Endothelial cell of umbilical vein (primary cell): ENCODE data around the gene VPS41. TPM values are rescaled to one million over a fixed set of nuclear protein-coding genes. Genes with fewer than 3 reads are reported as not detected.
A peak's percentile ranks its signal among the peaks of the same experiment; 100 is the strongest.

Source experiments
- BruUV-seq: library from RNA; stranded (reverse); fragments of 400-500 nt; replicated peaks from 2 replicates; lab custom pipeline; 2021; lab: Mats Ljungman, UMichigan
- CTCF ChIA-PET: fragments of 300-600, 350-600 bp; sonication (Branson Sonifier 250); formaldehyde crosslinking; loops from one replicate; lab custom pipeline; 2021; ENCODE audit warnings: antibody characterized with exemption, inconsistent platforms; lab: Charles Lee
- POLR2A ChIA-PET: fragments of 300-600, 350-600 bp; sonication (Branson Sonifier 250); formaldehyde crosslinking; loops from one replicate; lab custom pipeline; 2021; ENCODE audit warnings: antibody characterized with exemption, inconsistent platforms; lab: Charles Lee
- DNase-seq: peaks from one replicate; pipeline ENCODE4 v3.0.0-alpha.2; 2011; ENCODE audit warnings: low read depth, low spot score
- FAIRE-seq: peaks from 2 replicates; lab custom pipeline; 2011; peaks lifted over from hg19 to GRCh38; lab: Jason Lieb, UNC
- H2AFZ ChIP-seq: 2 replicates; pipeline ENCODE4 v1.6.0; 2012; ENCODE audit warnings: low read depth, low read length, control low read depth, inconsistent platforms
- H3K27ac ChIP-seq: 2 replicates; pipeline ENCODE4 v1.5.1; 2011; ENCODE audit warnings: low read depth, mild to moderate bottlenecking, control low read depth, low read length, moderate library complexity; ENCODE audit not compliant: insufficient read depth
- H3K27me3 ChIP-seq, 2 experiments: 2 replicates each; pipeline versions ENCODE4 v1.6.0 to v1.6.1; 2011; ENCODE audit warnings: low read length in 2 of 2, mixed read lengths in 1 of 2; ENCODE audit not compliant: control insufficient read depth in 2 of 2, insufficient read depth in 2 of 2
- H3K36me3 ChIP-seq, 2 experiments: 2 replicates in 1 of 2; 3 replicates in 1 of 2; pipeline ENCODE4 v1.5.1; 2011; ENCODE audit warnings: low read length in 2 of 2, mild to moderate bottlenecking in 1 of 2, moderate library complexity in 1 of 2; ENCODE audit not compliant: control insufficient read depth in 2 of 2, insufficient read depth in 2 of 2; ENCODE audit errors: extremely low read depth in 1 of 2
- H3K4me1 ChIP-seq: 3 replicates; pipeline ENCODE4 v1.5.1; 2011; ENCODE audit warnings: mild to moderate bottlenecking, low read length; ENCODE audit not compliant: control insufficient read depth, insufficient read depth; ENCODE audit errors: extremely low read depth
- H3K4me2 ChIP-seq: 2 replicates; pipeline ENCODE4 v1.6.1; 2011; ENCODE audit warnings: low read length, control low read depth, mixed read lengths; ENCODE audit not compliant: insufficient read depth
- H3K4me3 ChIP-seq, 3 experiments: fragments of 200-600 bp in 1 of 3; sonication (generic), shearing (Covaris generic) in 1 of 3; replicated peaks in 1 of 3; 2 replicates each; pipeline ENCODE4 v1.5.1; 2011 to 2016; ENCODE audit warnings: control low read depth in 3 of 3, low read length in 3 of 3, mild to moderate bottlenecking in 2 of 3, inconsistent platforms in 1 of 3, low read depth in 1 of 3, moderate library complexity in 1 of 3; ENCODE audit not compliant: insufficient read depth in 1 of 3
- H3K79me2 ChIP-seq: 2 replicates; pipeline ENCODE4 v1.6.0; 2012; ENCODE audit warnings: low read length, inconsistent platforms; ENCODE audit not compliant: control insufficient read depth, insufficient read depth
- H3K9ac ChIP-seq: replicated peaks from 2 replicates; pipeline ENCODE3; 2011; ENCODE audit warnings: low read length, control low read depth; ENCODE audit not compliant: insufficient read depth; ENCODE audit errors: extremely low read depth
- H3K9me1 ChIP-seq: replicated peaks from 3 replicates; pipeline ENCODE4 v1.6.0; 2011; ENCODE audit warnings: mild to moderate bottlenecking, low read length; ENCODE audit not compliant: control insufficient read depth, insufficient read depth; ENCODE audit errors: extremely low read depth
- H3K9me3 ChIP-seq: replicated peaks from 2 replicates; pipeline ENCODE4 v1.5.1; 2012; ENCODE audit warnings: low read length, inconsistent platforms; ENCODE audit not compliant: control insufficient read depth, insufficient read depth
- H4K20me1 ChIP-seq: replicated peaks from 2 replicates; pipeline ENCODE3; 2011; ENCODE audit warnings: mild to moderate bottlenecking, low read length; ENCODE audit not compliant: control insufficient read depth, insufficient read depth; ENCODE audit errors: extremely low read depth
- EZH2 ChIP-seq: IDR thresholded peaks from 2 replicates; pipeline ENCODE4 v1.6.1; 2012; ENCODE audit warnings: borderline replicate concordance, low read depth, mild to moderate bottlenecking, moderate library complexity, low read length, inconsistent platforms; ENCODE audit not compliant: severe bottlenecking
- FOS ChIP-seq: IDR thresholded peaks from 2 replicates; pipeline ENCODE4 v1.6.1; 2011; ENCODE audit warnings: mild to moderate bottlenecking, low read length, moderate library complexity, borderline replicate concordance; ENCODE audit not compliant: insufficient read depth
- GATA2 ChIP-seq: IDR thresholded peaks from 2 replicates; pipeline ENCODE4 v1.7.0; 2011; ENCODE audit warnings: low read depth, mild to moderate bottlenecking, moderate library complexity, mixed read lengths, low read length; ENCODE audit not compliant: insufficient read length, insufficient read depth
- JUN ChIP-seq: IDR thresholded peaks from 2 replicates; pipeline ENCODE4 v1.6.1; 2011; ENCODE audit warnings: borderline replicate concordance, low read depth; ENCODE audit not compliant: insufficient read length, insufficient read depth
- MYC ChIP-seq: IDR thresholded peaks from one replicate; pipeline ENCODE4 v1.6.1; 2011; ENCODE audit warnings: mild to moderate bottlenecking, low read depth, low read length
- POLR2A ChIP-seq: IDR thresholded peaks from 2 replicates; pipeline ENCODE4 v1.6.1; 2012; ENCODE audit warnings: low read depth, mild to moderate bottlenecking, control low read depth, low read length
- POLR2AphosphoS5 ChIP-seq: IDR thresholded peaks from 2 replicates; pipeline ENCODE4 v1.6.1; 2012; ENCODE audit warnings: low read depth, mild to moderate bottlenecking, control low read depth, low read length, moderate library complexity; ENCODE audit not compliant: insufficient read depth
- dilution Hi-C: fragments of 300-500 bp; cut with MboI; formaldehyde crosslinking; loops from one replicate; pipeline ENCODE4 v1.15.0; 2019; ENCODE audit warnings: low sequenced_read_pairs; ENCODE audit not compliant: extremely low pct_ligation_motif_present
- intact Hi-C: fragments of 100-400 bp; cut with micrococcal nuclease; formaldehyde crosslinking; loops from one replicate; pipeline ENCODE4 v1.10.0; 2022
- polyA plus RNA-seq, 4 experiments: library from polyadenylated mRNA; depleted of rRNA in 3 of 4; stranded (reverse) in 3 of 4; unstranded in 1 of 4; fragments of >200 nt; gene quantifications; 2 replicates each; pipeline versions ENCODE4 v1.2.1 to v1.2.3, GENCODE V29; 2011 to 2012; ENCODE audit warnings: missing spikeins in 1 of 4
- total RNA-seq: library from RNA; stranded (reverse); gene quantifications from 2 replicates; pipeline ENCODE4 v1.2.3, GENCODE V29; 2021
- TF ChIP-seq, protein P1 (sequence below): IDR thresholded peaks from 2 replicates; pipeline ENCODE4 v1.6.1; 2011; ENCODE audit not compliant: insufficient read depth, insufficient read length
- TF ChIP-seq, protein P2 (sequence below), 2 donors: IDR thresholded peaks; 1 replicate in 1 of 2; 2 replicates in 1 of 2; pipeline ENCODE4 v1.5.1; 2011; ENCODE audit warnings: low read length in 2 of 2, mild to moderate bottlenecking in 2 of 2, moderate library complexity in 2 of 2, control low read depth in 1 of 2, inconsistent platforms in 1 of 2, low read depth in 1 of 2; ENCODE audit not compliant: insufficient read depth in 1 of 2; ENCODE audit errors: extremely low read depth in 1 of 2

Gene VPS41
- total and polyA plus RNA-seq, 2 donors (not counting 3 experiments of a cell fraction or from before 2014, with no cell fraction given): 14.3 to 79.8 TPM

DNA sequence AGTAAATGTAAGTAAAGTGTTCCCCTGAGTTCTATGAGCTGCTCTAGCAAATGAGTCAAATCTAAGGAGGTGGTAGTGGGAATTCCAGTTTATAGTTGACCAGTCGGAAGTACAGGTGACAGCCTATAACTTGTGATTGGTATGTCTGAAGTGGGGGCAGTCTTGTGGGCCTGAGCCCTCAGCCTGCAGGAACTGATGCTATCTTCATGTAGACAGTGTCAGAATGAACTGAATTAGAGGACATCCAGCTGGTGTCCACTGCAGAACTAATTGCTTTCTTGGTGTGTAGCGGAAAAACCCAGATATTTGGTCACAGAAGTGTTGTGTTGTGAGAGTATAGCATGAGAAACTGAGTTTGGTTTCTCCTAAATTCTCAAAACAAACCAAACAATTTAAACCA, 150.0 kb downstream of the VPS41 start:
- Histone ChIP-seq H4K20me1 (no peaks in the 10 kb centered on the region), H3K4me3 (no peak overlapping the region), H3K4me1 (peaks cover 4% of the 10 kb centered on the region), H3K9me3 (no peaks in the 10 kb centered on the region), H3K79me2 (no peaks in the 10 kb centered on the region), H3K4me2 (no peak overlapping the region), H2AFZ (no peak overlapping the region), H3K9ac (no peak overlapping the region), H3K27me3 (no peaks in the 10 kb centered on the region), H3K9me1 (no peaks in the 10 kb centered on the region), H3K36me3 (peaks cover 0 to 4% of the 10 kb centered on the region in 2 experiments), H3K27ac (no peak overlapping the region)
- POLR2A ChIA-PET: no interaction called here
- dilution Hi-C loops (no loop called here), intact Hi-C loops (no loop called here)
- no peak for FAIRE-seq
- CTCF ChIA-PET: no interaction called here
- no peak for DNase-seq
- TF ChIP-seq POLR2AphosphoS5: no peak
- TF ChIP-seq, protein P1, sequence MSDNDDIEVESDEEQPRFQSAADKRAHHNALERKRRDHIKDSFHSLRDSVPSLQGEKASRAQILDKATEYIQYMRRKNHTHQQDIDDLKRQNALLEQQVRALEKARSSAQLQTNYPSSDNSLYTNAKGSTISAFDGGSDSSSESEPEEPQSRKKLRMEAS: no peak
- no peak for TF ChIP-seq EZH2
- TF ChIP-seq, protein P2, sequence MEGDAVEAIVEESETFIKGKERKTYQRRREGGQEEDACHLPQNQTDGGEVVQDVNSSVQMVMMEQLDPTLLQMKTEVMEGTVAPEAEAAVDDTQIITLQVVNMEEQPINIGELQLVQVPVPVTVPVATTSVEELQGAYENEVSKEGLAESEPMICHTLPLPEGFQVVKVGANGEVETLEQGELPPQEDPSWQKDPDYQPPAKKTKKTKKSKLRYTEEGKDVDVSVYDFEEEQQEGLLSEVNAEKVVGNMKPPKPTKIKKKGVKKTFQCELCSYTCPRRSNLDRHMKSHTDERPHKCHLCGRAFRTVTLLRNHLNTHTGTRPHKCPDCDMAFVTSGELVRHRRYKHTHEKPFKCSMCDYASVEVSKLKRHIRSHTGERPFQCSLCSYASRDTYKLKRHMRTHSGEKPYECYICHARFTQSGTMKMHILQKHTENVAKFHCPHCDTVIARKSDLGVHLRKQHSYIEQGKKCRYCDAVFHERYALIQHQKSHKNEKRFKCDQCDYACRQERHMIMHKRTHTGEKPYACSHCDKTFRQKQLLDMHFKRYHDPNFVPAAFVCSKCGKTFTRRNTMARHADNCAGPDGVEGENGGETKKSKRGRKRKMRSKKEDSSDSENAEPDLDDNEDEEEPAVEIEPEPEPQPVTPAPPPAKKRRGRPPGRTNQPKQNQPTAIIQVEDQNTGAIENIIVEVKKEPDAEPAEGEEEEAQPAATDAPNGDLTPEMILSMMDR (IDR thresholded peaks at IDR 0.05; ENCODE audit: extremely low read depth in 1 of 2, insufficient read depth in 1 of 2, low read depth in 1 of 2, low read length in 2 of 2): no peak
- no TSS peak for BruUV-seq

DNA sequence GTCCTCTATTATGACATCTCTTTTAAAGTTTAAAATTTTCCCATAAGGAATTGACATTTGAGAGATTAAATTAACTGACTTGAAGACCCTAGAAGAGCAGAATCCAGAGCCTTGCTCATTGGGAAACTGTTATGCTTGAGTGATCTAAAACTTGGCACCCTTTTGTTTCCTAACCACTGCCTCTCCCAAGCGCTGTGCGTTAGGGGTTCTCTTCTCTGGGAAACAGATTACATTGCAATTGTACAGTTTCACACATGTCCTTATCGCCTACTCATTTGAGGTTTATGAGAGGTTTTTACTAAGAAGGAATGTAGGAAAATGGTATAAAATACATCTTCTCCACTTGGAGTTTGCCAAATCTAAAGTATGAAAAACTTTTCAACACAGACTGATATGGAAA, 151.1 kb downstream of the VPS41 start:
- Histone ChIP-seq H3K4me2 (no peak overlapping the region), H3K36me3 (peaks cover 4% of the 10 kb centered on the region in 2 experiments), H3K9me1 (no peaks in the 10 kb centered on the region), H2AFZ (no peak overlapping the region), H3K9ac (no peak overlapping the region), H4K20me1 (no peaks in the 10 kb centered on the region), H3K79me2 (no peaks in the 10 kb centered on the region), H3K27ac (no peak overlapping the region), H3K4me1 (peaks cover 4% of the 10 kb centered on the region), H3K4me3 (no peak overlapping the region), H3K9me3 (no peaks in the 10 kb centered on the region), H3K27me3 (no peaks in the 10 kb centered on the region)
- intact Hi-C loops: no loop called here
- DNase-seq: no peak
- peak; percentile 31 for FAIRE-seq
- BruUV-seq: no TSS peak
- dilution Hi-C loops: no loop called here
- TF ChIP-seq, protein P1: no peak
- TF ChIP-seq FOS (no peak), POLR2AphosphoS5 (no peak), MYC (no peak), JUN (no peak), EZH2 (no peak), GATA2 (no peak), POLR2A (no peak)
- TF ChIP-seq, protein P2 (IDR thresholded peaks at IDR 0.05; ENCODE audit: extremely low read depth in 1 of 2, insufficient read depth in 1 of 2, low read depth in 1 of 2, low read length in 2 of 2): no peak
- POLR2A ChIA-PET: no interaction called here
- CTCF ChIA-PET: no interaction called here
